Stimulated activated naive CD8-positive, alpha-beta T cell treated with anti-CD3 and anti-CD28 coated beads, Interleukin-15, amount 100 ng/mL, for 72 hours (primary cell): ENCODE measurements around the gene SORT1.
"Not testable (repeated sequence)": the region's sequence is repeated elsewhere in the genome, so short reads cannot be mapped to it uniquely, and the experiment has no call there.

Experiments used
- ATAC-seq: fragments of 150-1000 bp; cut with Tn5 transposase; 2 replicates; pipeline ENCODE4 v1.10.0; 2021; ENCODE audit warnings: mild to moderate bottlenecking, moderate library complexity
- DNase-seq, 2 donors: peaks; one replicate each; pipeline ENCODE4 v3.0.0; 2021 to 2022
- H3K27ac Mint-ChIP-seq, 2 donors: one replicate each; pipeline ENCODE4 v1.8.0; 2022; ENCODE audit warnings: mild to moderate bottlenecking in 2 of 2, mixed read lengths in 2 of 2, moderate library complexity in 2 of 2
- H3K27me3 Mint-ChIP-seq: one replicate; pipeline ENCODE4 v1.8.0; 2022; ENCODE audit warnings: mixed read lengths
- H3K4me1 Mint-ChIP-seq: one replicate; pipeline ENCODE4 v1.8.0; 2022; ENCODE audit warnings: mild to moderate bottlenecking, mixed read lengths
- H3K4me3 Mint-ChIP-seq, 2 donors: one replicate each; pipeline ENCODE4 v1.8.0; 2022; ENCODE audit warnings: mild to moderate bottlenecking in 2 of 2, mixed read lengths in 2 of 2, moderate library complexity in 1 of 2
- H3K9me3 Mint-ChIP-seq, 2 donors: one replicate each; pipeline ENCODE4 v1.8.0; 2022; ENCODE audit warnings: mixed read lengths in 2 of 2

The SORT1 gene

DNA sequence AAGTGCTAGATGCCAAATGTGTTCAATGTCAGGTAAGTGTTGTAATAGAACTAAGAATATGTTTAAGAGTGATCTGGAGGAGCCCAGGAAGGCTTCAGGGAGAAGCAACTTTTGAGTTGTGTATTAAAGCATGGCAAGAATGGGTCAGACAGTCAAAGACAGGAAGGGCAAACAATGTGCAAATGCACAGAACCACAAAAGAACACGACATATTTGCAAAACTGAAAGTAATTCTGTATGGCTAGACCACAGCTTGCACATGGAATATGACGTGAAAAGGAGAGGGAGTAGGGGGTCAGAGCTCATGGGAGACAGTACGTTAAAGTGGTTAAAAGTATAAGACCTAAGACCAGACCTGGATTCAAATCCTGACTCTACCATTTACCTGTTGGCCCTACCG is 7.1 kb upstream of the SORT1 start:
- no peaks in the 10 kb centered on the region for H3K27me3 Mint-ChIP-seq
- peak; percentile 69 for ATAC-seq
- peak overlapping the region; percentile 13 to 14 for H3K4me3 Mint-ChIP-seq
- H3K9me3 Mint-ChIP-seq = no peaks in the 10 kb centered on the region
- peak overlapping the region in 1 of 2 donors; percentile 55 for H3K27ac Mint-ChIP-seq
- peaks cover 14% of the 10 kb centered on the region for H3K4me1 Mint-ChIP-seq
- no peak for DNase-seq

DNA sequence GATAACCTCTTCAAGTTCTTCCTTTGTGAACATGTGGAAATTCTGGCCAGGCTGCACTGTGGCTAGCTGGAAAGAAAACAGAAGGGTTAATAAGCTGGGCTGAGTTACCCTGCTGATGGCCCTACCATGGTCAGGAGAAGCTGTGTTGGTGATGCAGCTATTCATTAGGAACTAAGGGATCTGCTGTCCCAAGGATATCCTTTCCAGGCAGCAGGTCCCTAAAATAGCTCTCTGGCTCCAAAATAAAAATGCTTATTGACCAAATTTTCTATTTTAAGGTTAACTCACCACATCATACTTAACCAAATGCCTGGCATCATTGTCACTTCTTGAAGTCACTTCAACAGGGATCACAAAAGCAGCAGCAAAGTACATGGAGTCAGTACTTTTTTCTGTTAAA is 4.3 kb upstream of the SORT1 start:
- DNase-seq (no peak), ATAC-seq (no peak)
- Mint-ChIP-seq H3K27ac (peak overlapping the region in 1 of 2 donors; percentile 23), H3K9me3 (no peaks in the 10 kb centered on the region), H3K4me3 (no peak overlapping the region), H3K27me3 (peaks cover 2% of the 10 kb centered on the region), H3K4me1 (peaks cover 26% of the 10 kb centered on the region)

DNA sequence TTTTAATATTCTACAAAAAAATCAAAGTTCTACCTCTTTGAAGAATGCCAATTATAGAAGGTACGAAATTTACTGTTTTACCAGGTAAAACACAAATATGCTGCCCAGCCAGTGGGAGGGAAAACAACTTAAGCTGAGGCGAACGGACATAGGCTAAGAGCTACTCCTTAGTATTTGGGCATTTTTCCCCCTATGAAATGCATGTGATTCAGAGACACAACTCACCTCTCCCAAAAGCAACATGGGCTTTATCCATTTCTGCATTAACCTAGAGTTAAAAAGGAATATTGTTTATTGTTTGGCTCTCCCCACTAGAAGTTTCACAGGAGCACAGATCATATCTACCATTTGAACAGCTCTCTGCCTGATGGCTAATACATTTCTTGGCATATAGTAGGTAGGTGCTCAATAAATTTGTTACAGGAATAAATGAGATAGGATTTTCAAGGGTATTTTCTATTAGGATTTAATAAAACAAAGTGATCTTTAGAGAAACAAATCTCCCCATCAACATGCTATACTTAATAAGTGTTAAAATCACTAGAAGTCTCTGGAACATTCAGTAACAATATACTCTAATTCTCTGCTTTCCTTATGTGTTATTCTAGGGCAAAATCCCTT is 2.4 kb upstream of the SORT1 start:
- Mint-ChIP-seq H3K27ac (no peak overlapping the region), H3K4me1 (peaks cover 32% of the 10 kb centered on the region), H3K4me3 (no peak overlapping the region), H3K27me3 (peaks cover 21% of the 10 kb centered on the region), H3K9me3 (no peaks in the 10 kb centered on the region)
- ATAC-seq (no peak), DNase-seq (no peak)

DNA sequence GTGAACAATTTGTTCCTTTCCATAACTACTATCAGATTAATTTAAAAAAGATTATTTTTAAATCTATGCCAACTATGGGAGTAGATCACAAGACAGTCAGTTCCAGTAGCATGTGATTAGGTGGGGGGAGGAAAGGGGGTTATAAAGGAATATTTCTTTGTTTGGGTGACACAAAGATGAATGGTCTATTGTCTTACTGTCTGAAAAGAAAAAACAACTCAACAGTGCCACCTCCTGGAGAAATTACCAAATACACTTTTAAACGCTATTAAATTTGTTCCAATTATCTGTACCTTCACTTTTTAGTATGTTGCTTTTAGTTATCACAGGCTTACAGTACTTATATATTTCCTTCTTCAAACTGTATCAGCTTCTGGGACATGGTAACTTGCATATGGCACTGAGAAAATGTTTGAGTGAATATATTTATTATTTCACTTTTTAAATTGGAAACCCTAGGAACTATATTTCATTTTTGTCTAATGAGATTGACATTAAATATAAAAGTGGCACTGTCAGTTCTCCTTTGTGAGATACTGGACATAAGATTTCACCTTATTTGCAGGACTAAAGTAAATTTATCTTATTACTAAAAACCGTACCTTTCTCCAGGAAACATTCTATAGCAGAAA is 1.7 kb upstream of the SORT1 start:
- Mint-ChIP-seq H3K27me3 (peaks cover 28% of the 10 kb centered on the region), H3K9me3 (no peaks in the 10 kb centered on the region), H3K4me3 (no peak overlapping the region), H3K4me1 (peaks cover 25% of the 10 kb centered on the region), H3K27ac (no peak overlapping the region)
- DNase-seq (peak in 1 of 2 donors; percentile 25), ATAC-seq (no peak)

DNA sequence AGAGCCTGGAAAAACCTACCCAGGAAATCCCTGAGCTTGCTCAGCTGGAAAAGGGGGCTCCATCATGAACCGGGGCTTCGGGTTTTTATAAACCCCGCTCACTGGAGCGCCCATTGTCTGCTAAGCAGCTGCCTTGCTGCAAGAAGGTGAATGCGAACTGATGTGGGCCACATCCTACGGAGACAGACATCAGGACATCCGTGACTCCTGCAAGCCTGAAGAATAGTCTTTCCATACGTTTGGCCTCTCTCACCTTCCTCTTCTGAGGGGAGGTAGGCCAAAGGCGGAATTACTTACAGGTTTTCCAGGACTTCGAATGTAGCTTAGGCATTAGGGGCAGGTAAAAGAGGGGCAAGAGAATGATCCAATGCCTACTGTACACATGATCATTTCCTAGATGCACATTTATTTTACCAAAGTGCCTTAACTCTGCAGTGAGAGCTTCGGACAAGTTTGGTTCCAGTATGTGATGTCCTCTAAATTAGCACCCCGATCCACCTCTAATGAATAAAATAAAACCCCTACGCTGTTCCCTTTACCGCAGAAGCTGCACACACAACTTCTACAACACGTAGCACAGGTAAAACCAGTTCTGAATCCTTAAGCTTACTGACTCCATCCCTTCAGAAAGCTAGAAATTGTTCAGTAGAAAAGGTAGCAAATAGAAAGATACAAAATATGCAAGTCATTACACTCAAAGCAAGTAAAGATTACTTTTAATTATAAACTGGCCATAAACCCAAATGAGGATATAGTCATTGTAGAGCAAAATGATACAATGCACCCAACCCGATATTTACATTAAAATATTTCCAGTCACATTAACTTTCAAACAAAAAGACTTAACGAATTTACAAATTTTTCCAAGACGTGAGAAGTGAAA is 866 bp upstream of the SORT1 start:
- H3K9me3 Mint-ChIP-seq = no peaks in the 10 kb centered on the region
- DNase-seq (peak in 1 of 2 donors; percentile 12), ATAC-seq (peak; percentile 8)

DNA sequence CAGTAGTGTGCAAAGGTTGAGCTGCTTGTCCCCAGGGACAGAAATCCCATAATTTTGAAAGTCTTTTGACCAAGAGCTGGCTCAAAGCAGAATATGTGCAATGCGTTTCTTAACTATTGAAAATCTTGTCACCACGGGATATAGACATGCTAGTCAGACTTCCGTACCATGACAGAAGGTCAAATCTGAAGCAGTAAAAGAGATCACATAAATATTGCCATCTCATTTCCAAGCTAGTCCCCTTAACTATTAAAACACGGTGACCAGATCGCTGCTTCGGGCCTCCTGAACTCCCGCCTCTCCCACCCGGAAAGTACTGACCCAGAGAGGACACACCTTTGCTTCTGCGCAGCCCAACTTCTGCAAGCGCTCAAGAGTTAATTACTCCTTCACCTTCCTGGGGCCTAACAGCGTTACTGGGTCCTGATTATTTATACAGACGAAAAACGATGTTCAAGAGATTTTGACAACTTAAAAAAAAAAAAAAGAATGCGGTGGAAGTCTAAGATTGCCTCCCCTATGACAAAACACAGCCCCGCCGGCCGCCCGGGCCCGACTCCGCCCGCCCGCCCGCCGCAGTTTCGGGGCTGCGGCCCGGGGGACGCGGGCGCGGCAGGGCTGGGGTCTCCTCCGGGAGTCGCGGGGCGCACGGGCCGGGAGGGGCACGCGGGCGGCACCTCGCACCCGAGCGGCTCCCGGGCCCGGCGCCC is 692 bp downstream of the SORT1 start:
- Mint-ChIP-seq H3K9me3 (no peaks in the 10 kb centered on the region), H3K4me3 (peak overlapping the region; percentile 82 to 87), H3K27ac (peak overlapping the region; percentile 63 to 72), H3K27me3 (peaks cover 41% of the 10 kb centered on the region), H3K4me1 (peaks cover 27% of the 10 kb centered on the region)
- peak in 1 of 2 donors; percentile 5 for DNase-seq
- ATAC-seq = no peak

More for the DNA sequence above, 866 bp upstream of the SORT1 start:
- Mint-ChIP-seq H3K4me3 (peak overlapping the region; percentile 86 to 88), H3K27ac (peak overlapping the region in 1 of 2 donors; percentile 92), H3K4me1 (peaks cover 25% of the 10 kb centered on the region), H3K27me3 (peaks cover 29% of the 10 kb centered on the region)

DNA sequence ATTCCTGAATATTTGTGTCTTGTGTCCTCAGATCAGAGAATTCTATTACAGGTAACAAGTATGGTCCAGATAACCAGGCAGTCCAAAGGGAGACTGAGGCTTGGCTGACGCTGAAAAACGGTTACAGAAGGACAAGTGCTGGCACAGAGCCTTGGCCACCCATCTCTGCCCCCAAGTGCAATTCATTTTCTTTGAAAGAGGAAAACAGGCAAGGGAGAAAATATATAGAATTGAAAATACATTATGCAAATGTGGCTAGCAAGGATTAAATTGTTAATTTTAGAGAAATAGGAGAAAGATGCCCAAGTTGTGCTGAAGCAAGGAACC is 1.2 kb downstream of the SORT1 start:
- Mint-ChIP-seq H3K27ac (no peak overlapping the region), H3K4me3 (peak overlapping the region in 1 of 2 donors; percentile 39), H3K4me1 (peaks cover 33% of the 10 kb centered on the region), H3K9me3 (no peaks in the 10 kb centered on the region), H3K27me3 (peaks cover 41% of the 10 kb centered on the region)
- ATAC-seq (no peak), DNase-seq (no peak)

DNA sequence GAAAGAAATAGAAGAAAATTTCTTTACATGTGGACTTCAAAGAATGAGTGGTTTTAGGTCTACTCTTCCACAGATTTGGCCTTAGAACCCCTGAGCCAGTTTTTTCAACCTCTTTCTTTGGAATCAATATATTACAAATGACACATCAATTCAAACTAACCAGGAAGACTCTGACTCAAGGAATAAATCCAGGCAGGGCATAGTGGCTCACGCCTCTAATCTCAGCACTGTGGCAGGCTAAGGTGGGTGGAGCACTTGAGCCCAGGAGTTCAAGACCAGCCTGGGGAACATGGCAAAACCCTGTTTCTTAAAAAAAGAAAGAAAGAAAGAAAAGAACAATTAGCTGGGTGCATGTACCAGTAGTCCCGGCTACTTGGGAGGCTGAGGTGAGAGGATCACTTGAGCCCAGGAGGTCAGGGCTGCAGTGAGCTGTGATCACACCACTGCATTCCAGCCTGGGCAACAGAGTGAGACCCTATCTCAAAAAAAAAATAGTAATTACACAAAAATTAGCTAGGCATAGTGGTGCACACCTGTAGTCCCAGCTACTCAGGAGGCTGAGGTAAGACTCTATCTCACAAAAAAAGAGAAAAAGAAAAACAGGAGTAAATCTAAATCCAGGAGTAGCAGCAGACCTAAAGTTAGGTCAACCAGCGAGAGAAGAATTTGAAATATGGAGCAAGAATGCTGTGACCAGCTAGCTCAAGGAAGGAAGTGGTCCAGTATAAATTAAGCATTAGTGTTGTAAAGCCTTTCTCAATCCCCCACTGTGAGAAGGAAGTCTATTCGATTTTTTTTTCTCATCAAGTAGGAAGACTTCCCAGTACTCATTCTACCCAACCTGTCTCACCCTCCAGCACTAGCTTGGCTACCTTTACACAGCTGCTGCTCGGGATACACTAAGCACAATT is 1.9 kb downstream of the SORT1 start:
- Mint-ChIP-seq H3K4me1 (peaks cover 34% of the 10 kb centered on the region), H3K27me3 (peaks cover 41% of the 10 kb centered on the region)

DNA sequence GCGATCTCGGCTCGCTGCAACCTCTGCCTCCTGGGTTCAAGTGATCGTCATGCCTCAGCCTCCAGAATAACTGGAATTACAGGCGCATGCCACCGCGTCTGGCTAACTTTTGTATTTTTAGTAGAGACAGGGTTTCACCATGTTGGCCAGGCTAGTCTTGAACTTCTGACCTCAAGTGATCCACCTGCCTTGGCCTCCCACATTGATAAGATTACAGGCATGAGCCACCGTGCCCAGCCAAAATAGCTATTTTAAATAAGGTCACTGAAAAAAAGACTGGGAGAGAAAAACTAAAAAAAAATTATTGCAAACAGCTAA is 2.5 kb downstream of the SORT1 start:
- peaks cover 43% of the 10 kb centered on the region for H3K27me3 Mint-ChIP-seq
- DNase-seq, ATAC-seq, H3K4me3 Mint-ChIP-seq, H3K9me3 Mint-ChIP-seq, H3K27ac Mint-ChIP-seq: not testable (repeated sequence)
- peaks cover 34% of the 10 kb centered on the region for H3K4me1 Mint-ChIP-seq

More for the DNA sequence above, 1.9 kb downstream of the SORT1 start:
- Mint-ChIP-seq H3K9me3 (no peaks in the 10 kb centered on the region), H3K4me3 (no peak overlapping the region), H3K27ac (no peak overlapping the region)
- ATAC-seq (no peak), DNase-seq (no peak)

DNA sequence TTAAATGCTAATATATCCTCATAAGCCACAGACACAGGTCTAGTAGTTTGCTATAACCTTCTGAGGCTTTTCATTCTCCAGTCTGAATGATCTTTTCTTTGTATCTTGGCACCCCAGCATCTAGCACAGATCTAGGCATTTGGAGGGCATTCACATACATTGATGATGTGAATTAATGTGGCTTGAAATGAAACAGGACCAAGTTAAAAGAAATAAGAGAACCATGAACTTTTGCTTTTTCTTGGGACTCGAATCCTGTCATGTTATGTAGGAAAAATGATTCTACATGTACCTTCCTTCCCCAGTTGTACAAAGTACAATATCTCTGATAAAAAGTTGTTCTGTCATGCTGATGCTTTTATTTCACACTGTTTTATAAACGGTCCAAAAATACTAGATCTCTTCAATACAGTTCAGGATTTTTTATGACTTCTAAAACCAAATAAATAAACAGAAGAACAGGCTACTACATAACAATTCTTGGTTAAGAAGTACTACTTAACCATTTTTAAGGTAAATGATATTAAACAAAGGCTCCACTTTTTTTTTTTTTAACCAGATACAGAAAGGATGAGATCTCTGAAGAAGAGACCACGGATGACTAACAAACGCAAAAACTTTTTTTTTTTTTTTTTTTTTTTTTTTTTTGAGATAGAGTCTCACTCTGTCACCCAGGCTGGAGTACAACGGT is 3.0 kb downstream of the SORT1 start:
- Mint-ChIP-seq H3K27me3 (peaks cover 48% of the 10 kb centered on the region), H3K4me1 (peaks cover 39% of the 10 kb centered on the region), H3K27ac (no peak overlapping the region), H3K9me3 (no peaks in the 10 kb centered on the region), H3K4me3 (no peak overlapping the region)
- no peak for DNase-seq
- no peak for ATAC-seq

DNA sequence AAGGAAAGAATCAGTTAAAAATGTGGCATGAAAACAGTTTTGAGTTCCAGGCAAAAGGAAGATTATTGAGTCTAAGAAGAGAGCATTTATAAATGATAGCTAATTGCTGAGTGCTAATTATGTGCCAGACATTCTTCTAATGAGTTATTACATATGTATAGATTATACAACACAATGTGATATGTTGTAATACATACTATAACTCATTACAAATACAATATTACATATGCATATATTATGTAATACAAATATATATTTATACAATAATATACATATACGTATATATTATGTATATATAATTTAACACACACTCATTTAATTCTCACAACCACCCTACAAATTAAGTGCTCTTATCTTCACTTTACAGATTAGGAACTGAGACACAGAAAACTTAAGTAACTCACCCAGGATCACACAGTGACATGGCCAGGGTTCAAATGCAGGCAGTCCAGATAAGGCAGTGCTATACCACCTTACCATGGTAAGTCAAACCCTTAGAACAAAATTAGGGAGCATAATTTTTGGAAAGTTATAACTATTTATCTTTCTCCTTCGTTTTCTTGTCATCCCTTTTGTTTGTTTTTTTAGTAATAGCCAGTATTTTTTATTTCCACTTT is 4.0 kb downstream of the SORT1 start:
- DNase-seq (no peak), ATAC-seq (no peak)
- peaks cover 42% of the 10 kb centered on the region for H3K4me1 Mint-ChIP-seq
- no peak overlapping the region for H3K4me3 Mint-ChIP-seq
- no peak overlapping the region for H3K27ac Mint-ChIP-seq
- no peaks in the 10 kb centered on the region for H3K9me3 Mint-ChIP-seq
- H3K27me3 Mint-ChIP-seq = peaks cover 58% of the 10 kb centered on the region

DNA sequence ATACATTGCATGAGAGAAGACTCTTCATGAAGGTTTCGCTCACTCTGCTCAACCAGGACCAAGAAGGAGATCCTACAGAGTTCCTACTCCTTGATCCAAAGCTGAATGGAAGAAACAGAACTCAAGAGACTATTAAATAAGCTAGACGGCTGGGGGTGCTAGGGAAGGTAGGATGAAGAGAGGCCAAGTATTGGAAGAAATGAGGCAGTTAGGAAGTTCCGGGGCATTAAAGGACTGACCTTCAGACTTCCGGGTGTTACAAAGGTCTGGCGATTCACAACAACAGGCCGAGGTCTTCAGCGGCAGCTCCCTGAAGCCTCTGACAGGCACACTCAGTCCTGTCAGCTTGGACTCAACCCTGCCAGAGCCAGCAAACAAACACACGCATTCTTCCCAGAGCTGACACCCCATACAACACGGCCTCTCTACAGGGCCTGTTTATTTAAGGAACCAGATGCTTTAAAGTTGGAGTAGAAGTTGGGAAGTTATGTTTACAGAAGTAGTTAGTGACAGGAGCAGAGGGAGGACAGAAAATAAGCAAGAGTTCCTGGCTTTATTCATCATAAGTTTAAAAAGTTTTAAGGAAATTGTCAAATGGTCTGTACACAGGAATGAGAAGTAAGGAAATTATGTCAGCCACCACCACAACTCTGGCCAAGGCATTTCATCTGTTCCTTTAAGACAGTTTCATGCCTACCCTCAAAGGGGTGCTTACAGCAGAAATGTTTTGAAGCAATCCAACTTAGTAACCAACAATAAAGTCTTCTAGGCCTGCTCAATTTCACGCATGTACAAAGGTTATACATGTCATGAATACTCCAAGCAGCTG is 4.7 kb downstream of the SORT1 start:
- Mint-ChIP-seq H3K9me3 (no peaks in the 10 kb centered on the region), H3K4me1 (peaks cover 35% of the 10 kb centered on the region), H3K27ac (no peak overlapping the region), H3K27me3 (peaks cover 61% of the 10 kb centered on the region), H3K4me3 (no peak overlapping the region)
- no peak for ATAC-seq
- DNase-seq = no peak

DNA sequence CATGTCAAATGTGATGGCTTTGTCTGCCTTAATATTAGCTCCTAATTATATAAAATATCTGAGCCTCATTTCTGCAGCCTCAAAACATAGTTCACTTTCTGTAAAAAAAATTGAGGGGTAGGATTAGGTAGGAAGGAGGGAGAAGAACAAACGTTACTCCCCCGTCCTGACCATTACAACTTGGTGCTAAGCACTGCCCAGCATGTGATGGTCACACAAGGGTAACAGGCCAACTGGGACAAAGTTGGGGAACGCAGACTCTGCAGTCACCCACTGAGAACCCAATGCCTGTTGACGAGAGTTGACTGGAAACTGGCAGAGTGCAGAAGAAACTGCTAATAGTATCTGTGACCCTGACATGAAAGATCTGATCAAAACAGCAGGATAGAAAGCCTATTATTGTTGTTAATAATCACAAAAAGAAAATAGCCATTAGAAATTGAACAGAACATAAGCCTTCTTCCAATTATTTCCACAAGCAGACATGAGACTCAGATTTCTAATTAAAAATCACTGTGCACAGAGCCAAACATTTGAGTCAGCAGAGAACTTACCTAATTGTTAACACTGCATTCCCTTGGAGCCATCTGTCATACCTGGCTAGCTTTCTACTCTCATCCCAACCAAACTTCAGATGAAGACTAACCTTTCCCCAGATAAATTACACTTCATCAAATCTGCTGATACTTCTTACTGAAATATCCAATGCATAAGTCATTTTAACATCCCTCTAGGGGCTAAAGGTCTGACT is 5.5 kb downstream of the SORT1 start:
- no peak for ATAC-seq

More for the DNA sequence above, 5.5 kb downstream of the SORT1 start:
- H3K27me3 Mint-ChIP-seq = peaks cover 60% of the 10 kb centered on the region
- no peak for DNase-seq
- no peaks in the 10 kb centered on the region for H3K9me3 Mint-ChIP-seq
- no peak overlapping the region for H3K4me3 Mint-ChIP-seq
- H3K27ac Mint-ChIP-seq = no peak overlapping the region
- peaks cover 33% of the 10 kb centered on the region for H3K4me1 Mint-ChIP-seq
